ENCODE results near the gene HDAC2. TPM values are rescaled to one million over a fixed set of nuclear protein-coding genes. Genes with fewer than 3 reads are reported as not detected.
"Not testable (repeated sequence)": the region's sequence is repeated elsewhere in the genome, so short reads cannot be mapped to it uniquely, and the experiment has no call there.

The HDAC2 gene
- total RNA-seq, 6 experiments from 2014 or later = 15.6 to 22.2 (median 21.3) TPM

DNA sequence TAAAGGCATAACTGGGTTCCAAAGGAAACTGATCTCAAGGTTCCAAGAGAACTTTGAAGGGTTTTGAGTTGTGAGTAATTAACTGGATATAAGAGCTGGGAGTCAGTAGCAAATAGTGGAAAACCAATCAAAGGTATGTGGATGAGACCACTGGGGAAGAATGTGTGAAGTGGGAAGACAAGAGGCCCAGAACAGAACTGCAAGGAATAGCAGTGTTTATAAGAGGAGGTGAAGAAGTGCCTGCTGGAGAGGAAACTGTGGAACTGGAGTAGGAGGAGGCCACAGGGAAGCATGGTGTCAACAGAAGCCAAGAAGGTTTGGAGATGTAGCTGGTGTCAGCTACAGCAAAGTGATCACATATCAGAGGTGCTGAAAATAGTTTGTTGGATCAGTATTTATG, 18.7 kb upstream of the HDAC2 start:
- H3K27me3 ChIP-seq = no peaks in the 10 kb centered on the region
- no peak overlapping the region for H3K27ac ChIP-seq
- intact Hi-C loops (cut with DNase I) = no loop called here
- no peak overlapping the region for H3K4me3 ChIP-seq
- no peak for DNase-seq
- no peak for ATAC-seq
- no peak for TF ChIP-seq POLR2A (IDR thresholded peaks at IDR 0.05)
- TF ChIP-seq, protein P1, sequence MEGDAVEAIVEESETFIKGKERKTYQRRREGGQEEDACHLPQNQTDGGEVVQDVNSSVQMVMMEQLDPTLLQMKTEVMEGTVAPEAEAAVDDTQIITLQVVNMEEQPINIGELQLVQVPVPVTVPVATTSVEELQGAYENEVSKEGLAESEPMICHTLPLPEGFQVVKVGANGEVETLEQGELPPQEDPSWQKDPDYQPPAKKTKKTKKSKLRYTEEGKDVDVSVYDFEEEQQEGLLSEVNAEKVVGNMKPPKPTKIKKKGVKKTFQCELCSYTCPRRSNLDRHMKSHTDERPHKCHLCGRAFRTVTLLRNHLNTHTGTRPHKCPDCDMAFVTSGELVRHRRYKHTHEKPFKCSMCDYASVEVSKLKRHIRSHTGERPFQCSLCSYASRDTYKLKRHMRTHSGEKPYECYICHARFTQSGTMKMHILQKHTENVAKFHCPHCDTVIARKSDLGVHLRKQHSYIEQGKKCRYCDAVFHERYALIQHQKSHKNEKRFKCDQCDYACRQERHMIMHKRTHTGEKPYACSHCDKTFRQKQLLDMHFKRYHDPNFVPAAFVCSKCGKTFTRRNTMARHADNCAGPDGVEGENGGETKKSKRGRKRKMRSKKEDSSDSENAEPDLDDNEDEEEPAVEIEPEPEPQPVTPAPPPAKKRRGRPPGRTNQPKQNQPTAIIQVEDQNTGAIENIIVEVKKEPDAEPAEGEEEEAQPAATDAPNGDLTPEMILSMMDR (IDR thresholded peaks at IDR 0.05) = no peak
- H3K9me3 ChIP-seq = no peaks in the 10 kb centered on the region
- no peaks in the 10 kb centered on the region for H3K4me1 ChIP-seq
- no peaks in the 10 kb centered on the region for H3K36me3 ChIP-seq

DNA sequence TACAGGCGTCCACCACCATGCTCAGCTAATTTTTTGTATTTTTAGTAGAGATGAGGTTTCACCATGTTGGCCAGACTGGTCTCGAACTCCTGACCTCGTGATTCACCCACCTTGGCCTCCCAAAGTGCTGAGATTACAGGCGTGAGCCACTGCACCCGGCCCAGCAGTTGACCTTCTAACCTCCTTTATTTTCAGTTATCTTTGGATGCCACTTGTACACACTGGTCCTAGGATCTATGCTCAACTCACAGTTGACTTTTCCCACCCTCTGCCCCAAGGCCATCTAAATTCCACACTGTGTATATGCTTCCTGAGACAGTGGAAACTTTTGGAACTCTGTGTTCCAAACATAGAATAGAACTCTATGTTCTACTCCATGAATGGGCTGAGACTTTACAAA, 11.7 kb upstream of the HDAC2 start:
- DNase-seq; H3K4me3 ChIP-seq; H3K9me3 ChIP-seq; H3K36me3 ChIP-seq; H3K27ac ChIP-seq; intact Hi-C loops (cut with DNase I); H3K27me3 ChIP-seq; H3K4me1 ChIP-seq; ATAC-seq: not testable (repeated sequence)
- WGBS (ENCODE audit: insufficient coverage, low coverage, low lambda C conversion rate, missing lambda C conversion rate) = 54% methylated on average over 2 of the region's 5 CpGs

DNA sequence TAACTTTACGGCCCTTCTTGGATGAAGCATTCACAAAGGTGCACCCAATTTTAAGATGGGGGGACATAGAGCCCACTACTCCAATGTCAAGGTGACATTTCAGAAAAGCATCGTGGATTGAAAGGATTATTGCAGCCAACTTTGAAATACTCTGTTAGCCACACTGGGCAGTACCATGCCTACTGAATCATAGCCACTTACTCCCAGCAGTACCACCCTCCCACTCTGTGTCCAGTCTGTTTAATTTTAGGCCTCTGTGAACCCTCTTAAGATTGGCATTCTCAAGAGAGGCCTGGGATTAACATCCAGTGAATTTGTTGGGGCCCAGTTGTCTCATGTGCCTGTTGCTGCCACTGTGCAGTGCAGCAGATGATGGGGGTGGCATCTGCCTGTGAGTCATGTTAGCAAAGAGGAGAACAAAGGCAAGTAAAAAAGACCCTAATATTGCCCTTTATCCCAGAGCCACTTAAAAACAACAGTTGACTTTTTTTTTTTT, 11.2 kb upstream of the HDAC2 start:
- no peaks in the 10 kb centered on the region for H3K4me1 ChIP-seq
- ATAC-seq (no peak), DNase-seq (no peak)
- no peaks in the 10 kb centered on the region for H3K36me3 ChIP-seq
- no peaks in the 10 kb centered on the region for H3K9me3 ChIP-seq
- H3K27me3 ChIP-seq = no peaks in the 10 kb centered on the region
- no peak for TF ChIP-seq POLR2A (IDR thresholded peaks at IDR 0.05)
- TF ChIP-seq, protein P1 (IDR thresholded peaks at IDR 0.05) = no peak
- no peak overlapping the region for H3K27ac ChIP-seq
- 79% methylated on average over 2 of the region's 2 CpGs for WGBS (ENCODE audit: insufficient coverage, low coverage, low lambda C conversion rate, missing lambda C conversion rate)
- no peak overlapping the region for H3K4me3 ChIP-seq
- intact Hi-C loops (cut with DNase I) = no loop called here

DNA sequence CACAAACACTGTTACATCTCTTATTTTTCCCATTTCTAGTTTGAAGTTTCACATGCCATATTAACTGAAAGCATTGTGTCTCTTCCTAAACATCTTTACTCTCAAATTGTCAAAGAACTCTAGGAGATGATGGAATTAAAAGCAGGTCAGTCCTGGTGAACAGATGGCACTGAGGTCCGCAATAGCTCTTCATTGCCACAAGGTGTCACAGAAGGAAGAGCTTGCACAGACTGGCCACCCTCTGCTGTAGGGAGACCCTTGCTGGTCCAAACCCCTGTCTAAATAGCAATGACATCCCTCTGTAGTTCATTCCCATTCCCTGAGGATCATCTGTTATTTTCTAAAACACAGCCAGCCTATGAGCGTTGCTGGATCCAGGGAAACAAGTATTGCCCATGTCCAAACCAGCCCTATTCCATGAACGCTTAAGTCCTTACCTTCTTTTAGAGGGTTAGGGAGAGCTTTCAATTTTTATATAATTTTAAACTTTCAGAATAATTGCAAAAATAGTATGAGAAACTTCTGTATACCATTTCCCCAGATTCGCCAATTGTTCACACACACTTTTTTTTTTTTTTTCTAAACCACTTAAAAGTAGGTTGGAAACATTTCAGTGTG, 10.1 kb upstream of the HDAC2 start:
- H3K36me3 ChIP-seq = no peaks in the 10 kb centered on the region
- H3K4me1 ChIP-seq = no peaks in the 10 kb centered on the region
- 71% methylated on average over 4 of the region's 4 CpGs for WGBS (ENCODE audit: insufficient coverage, low coverage, low lambda C conversion rate, missing lambda C conversion rate)
- DNase-seq (no peak), ATAC-seq (peak; percentile 46 to 69 (median 58))
- TF ChIP-seq POLR2A (IDR thresholded peaks at IDR 0.05) = no peak
- TF ChIP-seq, protein P1 (IDR thresholded peaks at IDR 0.05) = peak; percentile 19 to 31 (median 24)
- intact Hi-C loops (cut with DNase I) = no loop called here
- H3K27me3 ChIP-seq = no peaks in the 10 kb centered on the region
- H3K4me3 ChIP-seq = no peak overlapping the region
- H3K9me3 ChIP-seq = no peaks in the 10 kb centered on the region
- H3K27ac ChIP-seq = no peak overlapping the region

DNA sequence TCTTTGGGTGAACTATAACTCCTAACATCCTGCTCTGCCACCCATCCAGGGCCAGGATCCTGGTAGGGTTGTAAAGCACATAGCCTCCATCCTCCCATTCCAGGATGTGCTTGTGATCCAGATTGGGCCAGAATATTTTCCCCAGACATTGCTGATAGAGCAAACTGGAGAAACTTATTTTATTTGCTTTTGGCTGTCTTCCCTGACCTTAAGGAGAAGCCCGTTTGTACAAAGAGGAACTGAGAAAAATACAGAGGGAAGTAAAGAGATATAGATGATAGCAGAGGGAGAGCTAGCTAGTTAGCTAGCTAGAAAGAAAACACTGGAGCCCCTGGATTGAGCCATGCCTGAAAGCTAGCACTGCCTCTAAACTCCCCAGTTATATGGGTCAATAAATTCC, 9.0 kb upstream of the HDAC2 start:
- no peak for TF ChIP-seq POLR2A (IDR thresholded peaks at IDR 0.05)
- TF ChIP-seq, protein P1 (IDR thresholded peaks at IDR 0.05) = no peak
- no peaks in the 10 kb centered on the region for H3K27me3 ChIP-seq
- no peaks in the 10 kb centered on the region for H3K9me3 ChIP-seq
- 15% methylated on average over 1 of the region's 1 CpG for WGBS (ENCODE audit: insufficient coverage, low coverage, low lambda C conversion rate, missing lambda C conversion rate)
- no peak overlapping the region for H3K4me3 ChIP-seq
- DNase-seq (no peak), ATAC-seq (peak; percentile 30 to 70 (median 48))
- no peaks in the 10 kb centered on the region for H3K4me1 ChIP-seq
- H3K36me3 ChIP-seq = no peaks in the 10 kb centered on the region
- no peak overlapping the region for H3K27ac ChIP-seq
- intact Hi-C loops (cut with DNase I) = no loop called here
